GM10266 (cell line): ENCODE measurements around the gene SLC6A6.

Experiments
- DNase-seq: peaks from one replicate; pipeline ENCODE4 v3.0.0; 2012; ENCODE audit errors: extremely low spot score
- TF ChIP-seq, protein P1 (sequence below): IDR thresholded peaks from 2 replicates; pipeline ENCODE4 v1.5.1; 2012; ENCODE audit warnings: mild to moderate bottlenecking, low read depth; ENCODE audit not compliant: control insufficient read depth, insufficient read depth; ENCODE audit errors: missing control alignments

The SLC6A6 gene

DNA sequence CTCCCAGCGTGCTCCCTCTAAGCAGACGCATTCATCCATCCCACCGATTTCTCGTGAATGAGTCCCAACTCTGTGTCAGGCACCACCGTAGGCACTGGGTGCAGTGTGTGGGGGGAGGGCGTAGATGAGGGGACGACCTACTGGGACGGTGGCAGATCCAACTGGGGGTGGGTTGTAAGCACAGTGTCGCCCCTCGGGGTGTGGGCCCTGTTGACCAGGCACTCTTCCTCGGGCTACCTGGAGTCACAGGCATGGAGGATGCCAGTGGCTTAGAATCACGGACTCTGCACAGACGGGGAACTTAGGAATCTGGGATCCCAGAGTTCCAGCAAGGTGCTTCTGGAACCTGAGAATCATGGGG is 66.2 kb downstream of the SLC6A6 start:
- TF ChIP-seq, protein P1, sequence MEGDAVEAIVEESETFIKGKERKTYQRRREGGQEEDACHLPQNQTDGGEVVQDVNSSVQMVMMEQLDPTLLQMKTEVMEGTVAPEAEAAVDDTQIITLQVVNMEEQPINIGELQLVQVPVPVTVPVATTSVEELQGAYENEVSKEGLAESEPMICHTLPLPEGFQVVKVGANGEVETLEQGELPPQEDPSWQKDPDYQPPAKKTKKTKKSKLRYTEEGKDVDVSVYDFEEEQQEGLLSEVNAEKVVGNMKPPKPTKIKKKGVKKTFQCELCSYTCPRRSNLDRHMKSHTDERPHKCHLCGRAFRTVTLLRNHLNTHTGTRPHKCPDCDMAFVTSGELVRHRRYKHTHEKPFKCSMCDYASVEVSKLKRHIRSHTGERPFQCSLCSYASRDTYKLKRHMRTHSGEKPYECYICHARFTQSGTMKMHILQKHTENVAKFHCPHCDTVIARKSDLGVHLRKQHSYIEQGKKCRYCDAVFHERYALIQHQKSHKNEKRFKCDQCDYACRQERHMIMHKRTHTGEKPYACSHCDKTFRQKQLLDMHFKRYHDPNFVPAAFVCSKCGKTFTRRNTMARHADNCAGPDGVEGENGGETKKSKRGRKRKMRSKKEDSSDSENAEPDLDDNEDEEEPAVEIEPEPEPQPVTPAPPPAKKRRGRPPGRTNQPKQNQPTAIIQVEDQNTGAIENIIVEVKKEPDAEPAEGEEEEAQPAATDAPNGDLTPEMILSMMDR, result no peak
- DNase-seq, result no peak

DNA sequence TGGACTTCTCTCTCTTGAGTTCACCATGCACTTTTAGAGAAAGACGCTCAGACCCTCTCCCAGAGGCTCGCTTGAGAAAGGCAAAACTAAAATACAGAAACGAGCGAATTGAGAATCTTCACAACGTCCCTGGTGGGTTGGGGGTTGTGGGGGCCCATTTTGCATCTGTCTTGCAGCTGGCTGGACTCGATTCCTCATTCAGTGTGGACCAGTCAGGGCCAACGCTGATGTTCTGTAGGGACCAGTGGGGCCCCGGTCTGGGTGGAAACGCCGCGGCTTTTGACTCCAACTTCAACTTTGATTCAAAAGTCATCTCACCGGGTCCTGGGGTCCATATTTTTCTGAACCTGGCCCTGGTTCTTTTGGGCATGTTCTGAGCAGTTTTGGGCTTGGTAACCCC is 68.1 kb downstream of the SLC6A6 start:
- DNase-seq, result no peak
- TF ChIP-seq, protein P1, result no peak

DNA sequence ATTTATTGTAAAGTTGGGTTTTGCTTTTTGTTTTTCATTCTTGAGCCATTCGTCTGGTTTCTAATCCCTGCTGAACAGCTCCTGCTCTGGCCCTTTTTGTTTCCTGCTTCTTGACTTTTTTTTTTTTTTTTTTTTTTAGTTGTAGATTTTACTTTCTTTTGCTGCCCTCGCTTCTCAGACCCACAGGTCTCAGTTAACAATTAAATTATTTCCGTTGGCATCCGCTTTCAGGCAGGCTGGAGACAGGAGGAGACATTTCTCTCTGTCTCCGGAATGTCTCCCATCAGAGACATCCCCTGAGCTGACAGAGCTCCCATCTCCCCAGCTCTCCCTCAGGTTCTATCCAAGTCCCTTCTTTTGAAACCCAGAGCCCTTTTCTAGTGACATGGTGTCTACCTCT is 68.6 kb downstream of the SLC6A6 start:
- no peak for DNase-seq
- TF ChIP-seq, protein P1, result no peak

DNA sequence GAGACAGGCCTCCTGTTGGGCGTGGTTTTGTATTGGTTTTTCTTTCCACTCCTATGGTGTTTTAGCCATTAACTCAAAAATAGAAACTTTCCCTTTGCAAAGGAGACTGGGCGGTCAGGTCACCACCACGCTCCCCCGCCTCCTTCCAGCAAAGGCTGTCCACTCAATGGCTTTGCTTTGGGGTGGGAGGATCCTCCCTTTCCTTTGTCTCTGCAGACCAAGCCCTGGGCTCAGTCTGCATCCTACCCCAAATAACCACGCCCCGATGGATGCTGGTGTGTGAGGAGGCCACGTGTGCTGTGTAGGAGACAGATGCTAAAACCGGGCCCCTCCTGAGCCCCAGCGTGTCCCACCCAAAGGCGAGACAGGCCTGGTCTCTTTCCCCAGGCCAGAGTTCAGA is 69.3 kb downstream of the SLC6A6 start:
- DNase-seq, result no peak
- TF ChIP-seq, protein P1, result no peak

DNA sequence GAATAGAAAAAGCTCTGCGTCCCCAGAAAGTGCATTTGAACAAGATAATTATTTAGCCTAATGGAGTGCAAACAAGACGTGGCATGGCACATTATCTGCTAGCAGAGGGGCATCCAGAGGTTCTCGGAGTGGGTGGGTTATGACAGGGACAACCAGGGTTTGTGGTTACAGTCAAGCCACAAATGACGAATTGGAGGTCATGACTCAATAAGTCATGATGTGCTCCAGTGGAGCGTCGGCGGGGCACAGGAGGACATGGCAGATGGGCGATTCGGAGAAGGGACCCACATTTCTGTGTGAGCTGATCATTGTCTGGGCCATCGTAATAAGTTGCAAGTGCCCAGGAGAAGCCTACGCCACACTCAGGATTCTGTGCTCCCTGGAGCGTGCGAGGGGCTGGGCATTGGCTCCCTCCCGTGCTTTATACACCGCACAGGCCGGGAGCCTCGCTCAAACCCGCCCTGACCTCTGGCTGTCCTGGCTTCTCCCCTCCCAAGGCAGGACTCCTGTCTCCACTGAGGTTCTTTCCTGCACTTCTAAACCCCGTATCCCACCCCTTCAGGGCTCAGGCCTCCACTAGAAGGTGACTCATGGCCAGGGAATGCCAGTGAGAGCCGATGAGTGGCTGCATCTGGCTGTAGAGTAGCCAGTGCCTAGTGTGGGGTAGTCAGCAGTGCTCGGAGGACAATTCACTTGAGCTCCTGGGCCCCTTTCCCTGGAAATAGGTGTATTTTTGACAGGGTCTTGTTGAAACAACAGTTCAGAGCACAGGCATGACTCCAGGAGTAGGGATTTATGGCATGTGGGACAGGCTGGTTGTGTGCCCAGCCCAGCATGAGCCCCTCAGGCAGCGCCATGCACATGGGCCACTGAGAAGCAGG is 70.3 kb downstream of the SLC6A6 start:
- TF ChIP-seq, protein P1, result no peak
- no peak for DNase-seq

DNA sequence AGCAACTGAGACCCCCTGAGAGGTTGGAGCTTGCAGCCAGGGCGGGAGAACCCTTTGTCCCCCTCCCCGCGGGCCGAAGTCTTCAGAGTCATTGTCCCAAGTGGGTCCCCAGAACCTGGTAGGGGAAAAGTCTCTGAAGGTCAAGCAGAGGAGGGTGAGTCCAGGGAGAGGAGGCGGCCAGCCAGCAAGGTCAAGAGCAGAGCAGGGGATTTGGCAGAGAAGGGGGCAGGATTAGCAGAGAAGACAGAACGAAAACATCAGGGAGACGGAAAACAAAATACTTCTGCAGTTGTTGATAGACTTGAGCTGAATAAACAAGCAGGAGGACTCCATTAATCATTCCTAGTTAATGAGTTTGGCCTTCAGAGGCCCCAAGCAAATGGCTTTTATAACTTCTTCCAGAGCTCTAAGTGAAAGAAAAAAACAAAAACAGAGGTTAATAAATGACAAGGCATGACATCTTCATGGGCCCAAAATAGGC is 71.0 kb downstream of the SLC6A6 start:
- DNase-seq, result no peak
- TF ChIP-seq, protein P1, result no peak

DNA sequence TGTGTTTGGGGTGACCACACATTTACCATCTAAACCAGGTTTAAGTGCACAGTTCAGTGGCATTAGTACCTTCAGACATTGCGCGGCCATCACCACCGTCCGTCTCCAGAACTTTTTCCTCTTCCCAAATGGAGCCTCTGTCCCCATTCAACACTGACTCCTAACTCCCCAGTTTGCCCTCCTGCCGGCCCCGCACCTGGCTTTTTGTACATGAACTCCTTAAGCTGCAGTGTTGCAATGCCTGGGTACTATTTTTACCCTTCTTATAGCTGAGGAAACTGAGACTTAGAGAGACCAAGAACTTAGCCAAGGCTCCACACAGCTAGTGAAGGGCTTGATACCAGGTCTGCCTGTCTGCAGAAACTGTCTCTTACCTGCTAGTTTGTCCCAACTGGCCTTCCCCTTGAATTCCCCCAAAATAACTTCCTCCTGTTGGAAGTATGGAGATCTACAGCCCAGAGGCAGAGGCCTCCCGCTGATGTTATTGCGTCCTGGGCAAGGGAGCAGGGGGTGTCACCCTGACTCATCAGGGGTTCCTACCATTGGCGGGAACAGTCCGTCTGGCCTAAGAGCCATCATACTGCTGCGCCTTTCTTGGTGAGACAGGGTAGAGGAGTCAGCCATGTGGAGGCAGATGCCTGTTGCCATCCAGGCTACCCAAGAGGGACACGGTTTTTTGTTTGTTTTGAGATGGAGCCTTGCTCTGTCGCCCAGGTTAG is 72.1 kb downstream of the SLC6A6 start:
- no peak for DNase-seq
- TF ChIP-seq, protein P1, result no peak
